ENCODE results near the gene NETO2.
"Not testable (repeated sequence)": the region's sequence is repeated elsewhere in the genome, so short reads cannot be mapped to it uniquely, and the experiment has no call there.

NETO2 gene

GRCh38 chr16:47109361-47109760 lies 34.4 kb downstream of the NETO2 start:
- no peak for DNase-seq (ENCODE audit: low read depth, low spot score)
- no peak for TF ChIP-seq CTCF (IDR thresholded peaks at IDR 0.05; ENCODE audit: low read depth, low read length)
- in situ Hi-C loops (cut with HindIII; ENCODE audit: low sequenced_read_pairs) = no loop called here
- no peak overlapping the region for H3K4me3 ChIP-seq (ENCODE audit: low read depth, low read length)

GRCh38 chr16:47102921-47103320 lies 40.8 kb downstream of the NETO2 start:
- H3K4me3 ChIP-seq (ENCODE audit: low read depth, low read length); DNase-seq (ENCODE audit: low read depth, low spot score); in situ Hi-C loops (cut with HindIII; ENCODE audit: low sequenced_read_pairs): not testable (repeated sequence)

GRCh38 chr16:47097154-47097553 lies 46.6 kb downstream of the NETO2 start:
- H3K4me3 ChIP-seq (ENCODE audit: low read depth, low read length); in situ Hi-C loops (cut with HindIII; ENCODE audit: low sequenced_read_pairs); DNase-seq (ENCODE audit: low read depth, low spot score): not testable (repeated sequence)

- no peak for DNase-seq (ENCODE audit: low read depth, low spot score)
- H3K4me3 ChIP-seq (ENCODE audit: low read depth, low read length) = no peak overlapping the region
- in situ Hi-C loops (cut with HindIII; ENCODE audit: low sequenced_read_pairs) = no loop called here
- TF ChIP-seq CTCF (IDR thresholded peaks at IDR 0.05; ENCODE audit: low read depth, low read length) = no peak
Observed at GRCh38 chr16:47096297-47096696, 47.4 kb downstream of the NETO2 start.

GRCh38 chr16:47084198-47084597 lies 59.5 kb downstream of the NETO2 start:
- TF ChIP-seq CTCF (IDR thresholded peaks at IDR 0.05; ENCODE audit: low read depth, low read length) = no peak
- in situ Hi-C loops (cut with HindIII; ENCODE audit: low sequenced_read_pairs) = no loop called here
- no peak overlapping the region for H3K4me3 ChIP-seq (ENCODE audit: low read depth, low read length)
- DNase-seq (ENCODE audit: low read depth, low spot score) = no peak

- in situ Hi-C loops (cut with HindIII; ENCODE audit: low sequenced_read_pairs) = no loop called here
- no peak overlapping the region for H3K4me3 ChIP-seq (ENCODE audit: low read depth, low read length)
- DNase-seq (ENCODE audit: low read depth, low spot score) = no peak
- no peak for TF ChIP-seq CTCF (IDR thresholded peaks at IDR 0.05; ENCODE audit: low read depth, low read length)
Observed at GRCh38 chr16:47082099-47082865, 61.5 kb downstream of the NETO2 start.

- in situ Hi-C loops (cut with HindIII; ENCODE audit: low sequenced_read_pairs) = no loop called here
- H3K4me3 ChIP-seq (ENCODE audit: low read depth, low read length) = no peak overlapping the region
- DNase-seq (ENCODE audit: low read depth, low spot score) = no peak
- no peak for TF ChIP-seq CTCF (IDR thresholded peaks at IDR 0.05; ENCODE audit: low read depth, low read length)
Observed at GRCh38 chr16:47081115-47081514, 62.6 kb downstream of the NETO2 start.

- no peak overlapping the region for H3K4me3 ChIP-seq (ENCODE audit: low read depth, low read length)
- in situ Hi-C loops (cut with HindIII; ENCODE audit: low sequenced_read_pairs) = no loop called here
- DNase-seq (ENCODE audit: low read depth, low spot score) = no peak
- TF ChIP-seq CTCF (IDR thresholded peaks at IDR 0.05; ENCODE audit: low read depth, low read length) = no peak
Observed at GRCh38 chr16:47079860-47080259, 63.9 kb downstream of the NETO2 start.
